SK-N-MC (cell line): ENCODE data around the gene PKD2L1.

Experiments
- EZH2 ChIP-seq: fragments of 200-600 bp; sonication (generic); IDR thresholded peaks from one replicate; pipeline ENCODE4 v1.6.1; 2017; ENCODE audit warnings: antibody characterized with exemption
- FOXP2 ChIP-seq: optimal IDR thresholded peaks from 2 replicates; pipeline ENCODE3; 2011; ENCODE audit warnings: mild to moderate bottlenecking, moderate library complexity; ENCODE audit not compliant: insufficient read depth; ENCODE audit errors: extremely low read length, control extremely low read depth

GRCh38 chr10:100356067-100357017 lies 26.3 kb upstream of the PKD2L1 start:
- TF ChIP-seq EZH2 (no peak), FOXP2 (no peak)
